Effector memory CD8-positive, alpha-beta T cell (primary cell): ENCODE results near the gene EAF1.
"Not testable (repeated sequence)": the region's sequence is repeated elsewhere in the genome, so short reads cannot be mapped to it uniquely, and the experiment has no call there.

Experiments
- ATAC-seq: fragments of 150-1000 bp; cut with Tn5 transposase; replicated peaks from 2 replicates; pipeline ENCODE4 v1.10.0; 2021; ENCODE audit warnings: mild to moderate bottlenecking, moderate library complexity
- DNase-seq, 3 experiments: peaks; one replicate each; pipeline ENCODE4 v3.0.0; 2021
- H3K27ac Mint-ChIP-seq, 2 donors: one replicate each; pipeline ENCODE4 v1.8.0; 2022; ENCODE audit warnings: mild to moderate bottlenecking in 2 of 2, mixed read lengths in 2 of 2, moderate library complexity in 2 of 2
- H3K27me3 Mint-ChIP-seq, 2 donors: one replicate each; pipeline ENCODE4 v1.8.0; 2022; ENCODE audit warnings: mixed read lengths in 2 of 2
- H3K36me3 Mint-ChIP-seq: one replicate; pipeline ENCODE4 v1.8.0; 2022; ENCODE audit warnings: mild to moderate bottlenecking, moderate library complexity, mixed read lengths; ENCODE audit not compliant: insufficient read depth
- H3K4me1 Mint-ChIP-seq, 2 donors: one replicate each; pipeline ENCODE4 v1.8.0; 2022; ENCODE audit warnings: low read depth in 2 of 2, mixed read lengths in 2 of 2
- H3K4me3 Mint-ChIP-seq, 2 donors: one replicate each; pipeline ENCODE4 v1.8.0; 2022; ENCODE audit warnings: mild to moderate bottlenecking in 2 of 2, mixed read lengths in 2 of 2, moderate library complexity in 2 of 2
- H3K9me3 Mint-ChIP-seq, 2 donors: one replicate each; pipeline ENCODE4 v1.8.0; 2022; ENCODE audit warnings: mixed read lengths in 2 of 2

EAF1 gene

GRCh38 chr3:15450438-15451215 lies 23.2 kb downstream of the EAF1 start:
- Mint-ChIP-seq H3K9me3 (no peaks in the 10 kb centered on the region), H3K27ac (peak overlapping the region in 1 of 2 donors; percentile 63), H3K27me3 (no peaks in the 10 kb centered on the region), H3K4me1 (peaks cover 3 to 10% of the 10 kb centered on the region in 2 donors), H3K36me3 (peaks cover 13% of the 10 kb centered on the region), H3K4me3 (no peak overlapping the region)
- ATAC-seq = no peak
- no peak for DNase-seq

GRCh38 chr3:15451216-15452113 lies 24.1 kb downstream of the EAF1 start:
- ATAC-seq = no peak
- H3K27ac Mint-ChIP-seq = peak overlapping the region in 1 of 2 donors; percentile 63
- peaks cover 12% of the 10 kb centered on the region for H3K36me3 Mint-ChIP-seq
- no peak overlapping the region for H3K4me3 Mint-ChIP-seq
- H3K27me3 Mint-ChIP-seq = no peaks in the 10 kb centered on the region
- H3K4me1 Mint-ChIP-seq = peaks cover 3 to 10% of the 10 kb centered on the region in 2 donors
- DNase-seq = no peak
- H3K9me3 Mint-ChIP-seq = no peaks in the 10 kb centered on the region

GRCh38 chr3:15452156-15452555 lies 24.8 kb downstream of the EAF1 start:
- H3K27ac Mint-ChIP-seq = peak overlapping the region in 1 of 2 donors; percentile 30
- no peak overlapping the region for H3K4me3 Mint-ChIP-seq
- H3K9me3 Mint-ChIP-seq = no peaks in the 10 kb centered on the region
- no peak for ATAC-seq
- peaks cover 12% of the 10 kb centered on the region for H3K36me3 Mint-ChIP-seq
- peaks cover 3 to 10% of the 10 kb centered on the region in 2 donors for H3K4me1 Mint-ChIP-seq
- no peaks in the 10 kb centered on the region for H3K27me3 Mint-ChIP-seq
- DNase-seq = no peak

GRCh38 chr3:15452961-15453360 lies 25.6 kb downstream of the EAF1 start:
- H3K27me3 Mint-ChIP-seq = no peaks in the 10 kb centered on the region
- no peak for ATAC-seq
- H3K9me3 Mint-ChIP-seq = no peaks in the 10 kb centered on the region
- peaks cover 12% of the 10 kb centered on the region for H3K36me3 Mint-ChIP-seq
- DNase-seq = no peak
- H3K27ac Mint-ChIP-seq = peak overlapping the region in 1 of 2 donors; percentile 30
- H3K4me1 Mint-ChIP-seq = peaks cover 3 to 10% of the 10 kb centered on the region in 2 donors
- H3K4me3 Mint-ChIP-seq = no peak overlapping the region

- H3K4me3 Mint-ChIP-seq = no peak overlapping the region
- DNase-seq (no peak), ATAC-seq (no peak)
- H3K9me3 Mint-ChIP-seq = no peaks in the 10 kb centered on the region
- H3K27me3 Mint-ChIP-seq = no peaks in the 10 kb centered on the region
- peaks cover 12% of the 10 kb centered on the region for H3K36me3 Mint-ChIP-seq
- peaks cover 7 to 13% of the 10 kb centered on the region in 2 donors for H3K4me1 Mint-ChIP-seq
- peak overlapping the region; percentile 27 to 30 for H3K27ac Mint-ChIP-seq
These were observed 26.1 kb downstream of the EAF1 start for GRCh38 chr3:15453501-15453900.

- H3K27ac Mint-ChIP-seq = peak overlapping the region in 1 of 2 donors; percentile 66
- H3K9me3 Mint-ChIP-seq = no peaks in the 10 kb centered on the region
- no peak overlapping the region for H3K4me3 Mint-ChIP-seq
- no peaks in the 10 kb centered on the region for H3K27me3 Mint-ChIP-seq
- no peak for DNase-seq
- peaks cover 12% of the 10 kb centered on the region for H3K36me3 Mint-ChIP-seq
- ATAC-seq = no peak
- H3K4me1 Mint-ChIP-seq = peaks cover 7 to 13% of the 10 kb centered on the region in 2 donors
These were observed 26.7 kb downstream of the EAF1 start for GRCh38 chr3:15453991-15454625.

GRCh38 chr3:15454965-15455364 lies 27.6 kb downstream of the EAF1 start:
- H3K27ac Mint-ChIP-seq = peak overlapping the region in 1 of 2 donors; percentile 66

GRCh38 chr3:15455756-15456155 lies 28.4 kb downstream of the EAF1 start:
- Mint-ChIP-seq H3K36me3 (peaks cover 12% of the 10 kb centered on the region), H3K27me3 (no peaks in the 10 kb centered on the region), H3K27ac (peak overlapping the region in 1 of 2 donors; percentile 66), H3K9me3 (no peaks in the 10 kb centered on the region), H3K4me1 (peaks cover 18 to 19% of the 10 kb centered on the region in 2 donors), H3K4me3 (no peak overlapping the region)
- DNase-seq (no peak), ATAC-seq (no peak)

More at GRCh38 chr3:15454965-15455364, 27.6 kb downstream of the EAF1 start:
- no peak for DNase-seq
- H3K27me3 Mint-ChIP-seq = no peaks in the 10 kb centered on the region
- H3K4me3 Mint-ChIP-seq = no peak overlapping the region
- peaks cover 12% of the 10 kb centered on the region for H3K36me3 Mint-ChIP-seq
- peaks cover 11 to 13% of the 10 kb centered on the region in 2 donors for H3K4me1 Mint-ChIP-seq
- no peaks in the 10 kb centered on the region for H3K9me3 Mint-ChIP-seq
- no peak for ATAC-seq

GRCh38 chr3:15456321-15456720 lies 28.9 kb downstream of the EAF1 start:
- H3K36me3 Mint-ChIP-seq = peaks cover 7% of the 10 kb centered on the region
- no peak overlapping the region for H3K4me3 Mint-ChIP-seq
- H3K4me1 Mint-ChIP-seq = peaks cover 21 to 24% of the 10 kb centered on the region in 2 donors
- DNase-seq = no peak
- H3K27ac Mint-ChIP-seq = no peak overlapping the region
- no peaks in the 10 kb centered on the region for H3K9me3 Mint-ChIP-seq
- no peaks in the 10 kb centered on the region for H3K27me3 Mint-ChIP-seq
- no peak for ATAC-seq

- DNase-seq, H3K9me3 Mint-ChIP-seq, H3K4me3 Mint-ChIP-seq, ATAC-seq, H3K36me3 Mint-ChIP-seq, H3K27me3 Mint-ChIP-seq: not testable (repeated sequence)
- peaks cover 25 to 28% of the 10 kb centered on the region in 2 donors for H3K4me1 Mint-ChIP-seq
- peak overlapping the region in 1 of 2 donors; percentile 16 for H3K27ac Mint-ChIP-seq
These were observed 29.5 kb downstream of the EAF1 start for GRCh38 chr3:15456915-15457314.

GRCh38 chr3:15458212-15458780 lies 30.9 kb downstream of the EAF1 start:
- ATAC-seq = no peak
- H3K9me3 Mint-ChIP-seq = no peaks in the 10 kb centered on the region
- peaks cover 10% of the 10 kb centered on the region for H3K36me3 Mint-ChIP-seq
- H3K4me3 Mint-ChIP-seq = no peak overlapping the region
- peak overlapping the region in 1 of 2 donors; percentile 62 for H3K27ac Mint-ChIP-seq
- peaks cover 33 to 37% of the 10 kb centered on the region in 2 donors for H3K4me1 Mint-ChIP-seq
- H3K27me3 Mint-ChIP-seq = no peaks in the 10 kb centered on the region
- no peak for DNase-seq

GRCh38 chr3:15460891-15461531 lies 33.6 kb downstream of the EAF1 start:
- no peaks in the 10 kb centered on the region for H3K9me3 Mint-ChIP-seq
- peak overlapping the region; percentile 92 to 94 for H3K27ac Mint-ChIP-seq
- peaks cover 22% of the 10 kb centered on the region for H3K36me3 Mint-ChIP-seq
- DNase-seq (peak; percentile 4 to 18 (median 8)), ATAC-seq (peak; percentile 90)
- no peaks in the 10 kb centered on the region for H3K27me3 Mint-ChIP-seq
- peaks cover 37% of the 10 kb centered on the region in 2 donors for H3K4me1 Mint-ChIP-seq
- H3K4me3 Mint-ChIP-seq = peak overlapping the region; percentile 78 to 79
